HG02938 (cell line): ENCODE measurements around the gene USP20.
"Not testable (repeated sequence)": the region's sequence is repeated elsewhere in the genome, so short reads cannot be mapped to it uniquely, and the experiment has no call there.

Source experiments
- ATAC-seq: cut with Tn5 transposase; IDR thresholded peaks from one replicate; pipeline ENCODE4 v1.9.1; 2021; ENCODE audit warnings: mild to moderate bottlenecking, moderate library complexity; ENCODE audit not compliant: unreplicated experiment

The USP20 gene

DNA sequence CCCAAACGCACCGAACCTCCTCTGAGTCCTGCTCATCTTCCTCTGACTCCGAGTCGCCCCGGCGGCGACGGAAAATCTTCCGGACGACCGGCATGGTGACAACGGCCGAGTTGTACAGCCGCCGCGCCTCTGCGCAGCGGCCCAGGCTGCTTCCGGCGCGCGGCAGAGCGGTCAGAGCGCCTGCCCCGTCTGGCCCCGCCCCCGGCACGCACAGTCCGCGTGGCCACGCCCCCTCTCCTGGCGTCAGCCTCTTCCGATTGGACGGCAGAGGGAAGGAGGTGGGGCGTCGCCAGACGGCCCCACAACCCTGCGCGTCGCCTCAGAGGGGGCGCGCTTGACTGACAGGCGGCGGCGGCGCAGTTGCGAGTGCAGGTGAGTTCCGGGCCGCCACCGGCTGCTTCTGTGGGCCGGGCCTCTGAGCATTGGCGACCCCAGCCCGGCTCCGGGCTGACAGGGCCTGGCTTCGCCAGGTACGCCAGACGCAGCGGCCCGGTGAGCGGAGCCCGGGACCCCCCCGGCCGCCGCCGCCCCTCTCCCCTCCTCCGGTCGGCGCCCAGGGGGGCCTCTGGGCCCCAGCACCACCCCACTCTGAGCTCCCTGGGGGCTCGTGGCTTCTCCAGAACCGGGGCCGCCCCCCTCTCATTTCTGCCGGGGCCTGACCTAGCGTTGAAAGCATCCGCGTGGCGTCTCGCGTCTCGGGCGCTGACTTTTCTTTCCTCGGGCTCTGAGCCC lies at the start of gene USP20, which contains the start of gene C9orf78:
Gene USP20 (plus strand): TSS at position 331 of the 732 bp plus-strand sequence. CDS start 17,098 bp downstream, outside the sequence.
Gene C9orf78 (minus strand): TSS at position 148 of the 732 bp plus-strand sequence. CDS start 54 bp downstream, at position 94.
- ATAC-seq: peak; percentile 88

DNA sequence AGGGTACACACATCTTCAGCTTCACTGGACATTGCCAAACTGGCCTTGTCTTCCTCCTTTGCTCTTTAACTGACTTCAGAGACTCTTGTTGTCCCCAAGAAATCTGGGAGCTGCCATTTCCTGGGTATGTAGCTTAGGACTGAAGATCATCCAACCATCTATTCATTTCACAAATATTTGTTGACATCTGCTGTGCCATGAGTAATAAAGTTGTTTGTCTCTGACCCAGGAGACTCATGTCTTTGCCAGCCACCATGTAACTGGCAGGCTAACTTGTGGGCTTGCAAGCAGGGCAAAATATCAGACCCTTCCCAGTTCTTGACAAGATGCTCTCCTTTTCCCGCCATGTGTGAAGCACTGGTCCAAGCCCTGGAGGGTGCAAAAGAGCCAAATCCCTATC lies 49.4 kb upstream of the USP20 start:
- ATAC-seq: no peak

DNA sequence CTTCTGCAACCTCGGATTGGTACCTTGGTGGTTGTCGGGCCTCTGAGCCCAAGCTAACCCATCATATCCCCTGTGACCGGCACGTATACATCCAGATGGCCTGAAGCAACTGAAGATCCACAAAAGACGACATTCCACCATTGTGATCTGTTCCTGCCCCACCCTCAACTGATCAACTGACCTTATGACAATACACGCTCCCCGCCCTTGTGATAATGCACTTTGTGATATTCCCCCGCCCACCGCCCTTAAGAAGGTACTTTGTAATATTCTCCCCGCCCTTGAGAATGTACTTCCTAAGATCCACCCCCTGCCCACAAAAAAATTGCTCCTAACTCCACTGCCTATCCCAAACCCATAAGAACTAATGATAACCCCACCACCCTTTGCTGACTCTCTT lies 48.8 kb upstream of the USP20 start:
- no peak for ATAC-seq

DNA sequence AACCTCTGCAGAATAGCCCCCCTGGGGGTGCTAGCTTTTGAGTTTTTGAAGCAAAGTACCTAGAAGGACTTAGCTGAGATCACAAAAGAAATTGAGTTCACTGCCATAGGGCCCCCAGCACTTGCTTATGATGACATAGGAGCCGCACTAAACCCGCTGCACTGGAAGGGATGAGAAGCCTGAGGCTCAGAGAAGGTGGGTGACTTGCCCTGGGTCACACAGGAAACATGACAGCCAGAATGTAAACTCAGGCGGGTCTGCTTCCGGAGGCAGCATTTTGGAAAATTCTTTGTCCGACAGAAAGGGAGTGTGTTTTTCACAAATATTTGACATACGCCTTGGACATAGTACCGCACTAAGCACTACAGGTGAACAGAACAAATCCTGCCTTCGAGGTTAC lies 40.7 kb upstream of the USP20 start:
- no peak for ATAC-seq

DNA sequence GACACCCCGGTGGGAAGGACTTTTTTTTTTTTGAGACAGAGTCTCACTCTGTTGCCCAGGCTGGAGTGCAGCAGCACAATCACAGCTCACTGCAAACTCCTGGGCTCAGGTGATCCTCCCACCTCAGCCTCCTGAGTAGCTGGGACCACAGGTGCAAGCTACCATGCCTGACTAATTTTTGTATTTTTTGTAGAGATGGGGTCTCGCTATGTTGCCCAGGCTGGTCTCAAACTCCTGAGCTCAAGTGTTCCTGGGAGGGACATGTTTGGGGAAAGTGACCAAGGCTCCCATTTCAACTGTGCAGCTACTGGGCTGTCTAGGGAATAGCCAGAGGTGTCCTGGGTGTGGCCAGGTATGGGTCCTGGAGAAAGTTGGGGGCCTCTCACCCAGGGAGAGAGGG lies 39.2 kb upstream of the USP20 start:
- not testable (repeated sequence) for ATAC-seq

DNA sequence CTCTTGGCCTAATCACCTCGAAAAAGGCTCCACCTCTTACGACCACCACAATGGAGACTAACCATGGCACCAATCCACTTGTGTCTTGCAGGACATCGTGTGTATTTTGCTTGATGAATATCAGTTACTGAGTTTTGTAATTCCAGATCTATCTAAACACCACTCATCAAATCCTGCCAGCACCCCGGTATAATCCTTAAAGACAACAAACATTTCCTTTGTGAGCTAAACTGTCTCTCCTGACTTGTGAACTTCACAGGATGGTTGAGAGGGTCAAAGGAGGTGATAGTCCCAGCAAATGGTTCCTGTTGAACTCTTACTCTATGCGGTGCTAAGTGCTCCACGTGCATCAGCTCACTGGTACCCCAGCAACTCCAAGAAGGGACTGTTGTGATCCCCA lies 36.3 kb upstream of the USP20 start:
- ATAC-seq: no peak

DNA sequence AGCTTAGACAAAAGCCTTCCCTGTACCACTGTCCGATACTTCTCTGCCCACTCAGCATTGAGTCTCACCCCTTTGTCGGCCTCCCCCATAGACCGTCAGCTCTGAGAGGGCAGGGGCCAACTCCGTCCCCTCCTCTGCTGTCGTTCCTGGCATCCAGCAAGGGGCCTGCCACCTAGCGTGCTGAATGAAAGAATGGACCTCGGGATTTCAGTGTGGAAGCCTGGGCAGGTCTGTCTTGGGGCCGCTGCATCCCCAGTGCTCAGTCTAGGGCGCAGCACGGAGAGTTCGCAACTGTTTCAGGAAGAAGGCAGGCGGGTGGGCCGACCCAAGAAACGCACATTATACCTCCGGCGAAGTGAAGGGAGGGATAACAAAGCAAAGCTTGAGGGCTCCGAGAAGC lies 33.8 kb upstream of the USP20 start:
- ATAC-seq: no peak

DNA sequence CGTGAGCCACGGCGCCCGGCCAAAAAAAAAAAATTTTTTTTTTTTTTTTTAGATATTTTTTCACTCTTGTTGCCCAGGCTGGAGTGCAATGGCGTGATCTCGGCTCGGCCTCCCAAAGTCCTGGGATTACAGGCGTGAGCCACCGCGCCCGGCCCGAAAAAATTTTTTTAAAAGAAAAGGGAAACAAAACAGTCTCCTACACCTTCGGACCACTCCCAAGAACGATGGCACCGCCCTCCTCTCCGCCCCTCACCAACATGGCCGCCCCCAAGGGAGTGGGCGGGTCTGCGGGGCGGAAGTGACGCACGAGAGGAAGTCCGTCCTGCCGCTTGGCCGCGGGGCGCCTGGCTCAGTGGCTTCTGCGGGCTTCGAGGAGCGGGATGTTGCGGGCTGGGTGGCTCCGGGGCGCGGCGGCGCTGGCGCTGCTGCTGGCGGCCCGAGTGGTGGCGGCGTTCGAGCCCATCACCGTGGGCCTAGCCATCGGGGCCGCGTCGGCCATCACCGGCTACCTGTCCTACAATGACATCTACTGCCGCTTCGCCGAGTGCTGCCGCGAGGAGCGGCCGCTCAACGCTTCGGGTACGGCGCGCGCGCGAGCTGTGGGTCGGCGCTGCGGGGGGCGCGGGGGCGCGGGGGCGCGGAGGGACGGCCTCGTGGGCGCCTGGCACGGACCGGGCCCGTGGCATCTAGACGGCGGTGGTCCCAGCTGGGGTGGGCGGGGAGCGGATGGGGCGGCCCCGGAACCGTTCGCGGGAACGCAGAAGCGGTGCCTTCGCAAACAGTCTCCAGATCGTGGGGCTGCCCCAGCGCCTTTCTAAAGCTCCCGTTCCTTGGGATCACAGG lies 32.2 kb upstream of the USP20 start, which contains the start of gene TOR1B:
Gene TOR1B (plus strand): TSS at position 352 of the 843 bp plus-strand sequence. CDS start 29 bp downstream, at position 381.
- peak; percentile 81 for ATAC-seq

DNA sequence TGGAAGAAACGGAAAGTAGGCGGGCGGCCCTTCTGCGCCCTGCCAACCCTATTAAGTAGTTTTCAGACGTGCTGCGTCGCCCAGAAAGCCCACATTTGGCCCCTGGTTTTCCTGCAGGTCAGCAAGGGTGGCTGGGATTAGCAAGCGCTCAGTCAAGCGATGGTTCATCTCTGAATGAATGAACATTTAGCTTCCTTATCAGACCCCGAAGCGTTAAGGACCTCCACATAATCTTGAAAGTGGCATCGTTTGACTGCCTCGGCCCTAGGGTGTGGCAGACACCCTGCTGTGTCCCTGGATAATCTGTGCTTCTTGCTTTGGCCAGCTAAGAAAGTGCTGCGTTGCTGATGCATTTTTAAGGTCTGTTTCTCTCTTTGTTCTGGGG lies 31.6 kb upstream of the USP20 start:
- peak; percentile 24 for ATAC-seq

DNA sequence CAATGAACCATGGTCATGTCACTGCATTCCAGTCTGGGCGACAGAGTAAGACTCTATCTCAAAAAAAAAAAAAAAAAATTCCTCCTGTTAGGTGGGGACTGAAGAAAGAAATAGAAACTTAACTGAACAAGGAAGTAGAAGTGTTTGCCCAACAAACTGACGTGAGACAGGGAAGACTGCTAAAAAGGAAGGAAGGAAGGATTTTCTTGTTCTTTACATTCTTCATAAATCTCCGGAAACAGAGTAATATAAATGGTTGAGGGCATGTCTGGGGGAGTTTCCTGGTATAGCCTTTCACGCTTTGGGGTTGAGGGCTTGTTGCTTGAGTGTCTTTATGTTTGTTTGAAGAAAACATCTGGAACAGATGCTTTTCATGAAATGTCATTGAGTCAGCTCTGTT lies 29.2 kb upstream of the USP20 start:
- no peak for ATAC-seq

DNA sequence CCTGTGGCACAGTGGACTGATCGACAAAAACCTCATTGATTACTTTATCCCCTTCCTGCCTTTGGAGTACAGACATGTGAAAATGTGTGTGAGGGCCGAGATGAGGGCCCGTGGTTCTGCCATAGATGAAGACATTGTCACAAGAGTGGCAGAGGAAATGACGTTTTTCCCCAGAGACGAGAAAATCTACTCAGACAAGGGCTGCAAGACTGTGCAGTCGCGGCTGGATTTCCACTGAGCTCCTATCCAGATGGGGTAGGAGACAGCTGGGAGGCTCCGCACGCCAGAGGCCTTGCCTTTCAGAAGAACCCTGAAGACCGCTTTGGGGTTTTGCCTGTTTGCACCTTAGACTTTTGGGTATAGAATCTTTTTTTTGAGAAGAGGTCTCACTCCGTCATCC lies 25.9 kb upstream of the USP20 start:
- ATAC-seq: no peak

DNA sequence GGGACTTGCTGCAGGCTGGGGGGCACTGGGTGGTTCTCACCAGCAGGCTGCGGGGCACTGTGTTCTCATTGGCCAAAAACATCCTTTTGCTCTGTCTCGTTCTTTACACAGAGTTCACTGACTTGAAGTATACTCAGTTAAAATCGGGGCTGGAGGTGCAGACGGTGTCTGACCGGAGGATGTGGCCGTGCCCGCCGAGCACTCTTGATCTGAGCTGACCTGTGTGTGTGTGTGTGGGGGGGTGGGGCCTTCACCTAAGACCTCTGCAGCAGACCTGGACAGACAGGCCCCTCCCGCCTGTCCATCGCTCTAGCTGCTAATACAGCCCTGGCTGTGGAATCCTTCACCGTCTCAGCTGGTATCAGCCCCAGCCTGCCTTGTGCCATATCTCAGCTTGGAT lies 25.1 kb upstream of the USP20 start:
- no peak for ATAC-seq

DNA sequence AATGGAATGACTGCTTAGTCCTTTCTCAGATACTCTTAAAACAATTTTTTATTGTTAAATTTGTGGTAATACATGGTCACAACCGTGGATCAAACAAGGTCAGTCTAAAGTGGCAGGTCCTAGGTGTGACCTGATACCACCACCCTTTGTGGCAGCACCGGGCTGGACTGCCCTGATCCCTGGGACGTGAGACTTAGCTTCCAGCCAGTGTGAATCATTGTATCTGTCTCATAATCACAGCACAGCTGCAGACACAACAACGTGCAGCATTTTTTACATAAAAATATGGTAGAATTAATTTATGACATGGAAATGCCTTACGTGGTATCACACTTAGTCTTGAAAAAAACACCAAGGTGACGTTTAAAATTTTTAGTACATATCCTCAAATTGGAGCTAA lies 24.5 kb upstream of the USP20 start:
- ATAC-seq: no peak

DNA sequence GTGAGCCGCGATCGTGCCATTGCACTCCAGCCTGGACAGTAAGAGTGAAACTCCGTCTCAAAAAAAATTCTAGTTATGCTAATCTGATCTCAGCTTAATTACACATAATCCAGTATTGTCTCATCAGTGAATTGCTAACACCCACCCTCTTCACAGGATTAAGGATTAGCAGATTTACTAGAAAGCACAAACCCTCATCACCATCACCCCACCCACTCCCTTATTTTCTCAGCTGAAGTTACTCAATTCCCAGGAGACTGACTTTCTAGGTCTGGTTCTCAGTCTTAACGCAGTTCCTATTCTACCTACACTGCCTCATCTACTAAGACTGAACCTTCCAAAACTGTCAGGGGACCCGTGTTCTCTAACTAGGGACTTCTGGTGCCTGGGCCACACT lies 23.3 kb upstream of the USP20 start:
- no peak for ATAC-seq

DNA sequence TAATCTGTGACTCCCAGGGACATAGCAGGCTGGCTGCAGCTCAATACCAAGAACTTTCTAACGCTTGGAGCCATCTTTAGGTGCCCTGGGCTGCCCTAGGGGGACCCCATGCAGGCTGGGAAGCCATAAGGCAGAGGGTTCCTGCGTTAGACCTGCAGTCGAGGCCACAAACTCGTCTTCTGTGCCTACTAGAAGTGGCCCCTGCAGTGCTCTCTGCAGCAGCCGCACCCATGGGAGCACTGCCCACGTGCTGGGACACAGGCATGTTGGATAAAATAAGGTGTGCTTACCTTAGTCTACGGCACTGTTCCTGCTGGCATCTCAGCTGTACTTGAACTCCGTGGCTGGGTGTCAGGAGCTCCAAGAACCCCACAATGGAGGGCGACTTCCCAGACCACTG lies 22.9 kb upstream of the USP20 start:
- ATAC-seq: no peak

DNA sequence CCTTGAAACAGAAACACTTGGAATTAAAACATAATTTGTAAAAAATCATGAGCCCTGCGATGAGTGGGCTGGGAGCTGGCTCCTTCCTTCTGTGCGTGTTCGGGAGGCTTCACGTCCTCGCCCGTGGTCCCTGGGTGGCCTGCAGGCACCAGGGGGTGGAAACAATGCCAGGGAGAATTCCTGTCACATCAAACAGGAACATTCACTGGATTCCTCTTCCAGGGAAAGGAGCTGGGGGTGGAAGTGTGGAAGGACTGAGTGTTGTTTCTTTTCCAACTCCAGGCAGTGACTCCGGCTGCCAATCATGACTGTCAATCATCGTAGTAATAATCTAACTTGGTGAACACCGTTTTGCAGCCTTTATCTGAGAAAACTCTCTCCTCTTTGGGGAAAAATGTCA lies 21.6 kb upstream of the USP20 start:
- ATAC-seq: no peak

DNA sequence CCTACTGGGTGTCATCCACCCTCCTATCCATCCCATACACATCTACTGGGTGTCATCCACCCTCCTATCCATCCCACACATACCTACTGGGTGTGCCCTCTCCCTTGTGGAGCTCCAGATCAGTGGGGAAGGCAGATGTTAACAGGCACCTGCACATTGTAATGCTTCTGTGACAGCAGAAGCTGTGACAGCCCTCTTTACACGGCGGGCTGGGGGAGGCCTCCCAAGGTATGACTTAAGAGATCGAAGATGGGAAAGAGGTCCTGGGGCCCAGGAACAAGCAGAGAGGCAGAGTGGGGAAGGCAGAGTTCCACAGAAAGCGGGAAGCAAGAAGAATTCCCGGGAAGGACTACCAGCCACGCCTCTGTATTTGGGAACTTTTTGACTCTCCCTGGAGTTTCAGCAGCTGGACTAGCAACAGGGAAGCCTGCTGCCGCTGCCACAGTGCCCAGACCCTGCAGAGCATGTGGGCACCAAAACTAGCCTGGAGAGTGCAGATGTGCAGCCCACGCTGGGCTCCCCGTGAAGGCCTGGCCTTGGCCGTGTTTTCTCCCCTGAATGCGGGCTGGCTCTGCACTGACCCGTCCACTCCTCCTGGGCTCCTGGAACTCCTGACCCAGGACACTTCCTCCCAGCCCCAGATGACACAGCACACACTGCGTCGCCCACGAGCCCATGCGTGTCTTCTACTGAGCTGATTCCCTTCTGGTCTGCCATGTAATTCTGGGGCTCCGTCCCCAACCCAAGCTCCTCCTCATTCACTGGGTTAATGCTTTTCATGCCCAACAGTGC lies 20.6 kb upstream of the USP20 start:
- no peak for ATAC-seq

DNA sequence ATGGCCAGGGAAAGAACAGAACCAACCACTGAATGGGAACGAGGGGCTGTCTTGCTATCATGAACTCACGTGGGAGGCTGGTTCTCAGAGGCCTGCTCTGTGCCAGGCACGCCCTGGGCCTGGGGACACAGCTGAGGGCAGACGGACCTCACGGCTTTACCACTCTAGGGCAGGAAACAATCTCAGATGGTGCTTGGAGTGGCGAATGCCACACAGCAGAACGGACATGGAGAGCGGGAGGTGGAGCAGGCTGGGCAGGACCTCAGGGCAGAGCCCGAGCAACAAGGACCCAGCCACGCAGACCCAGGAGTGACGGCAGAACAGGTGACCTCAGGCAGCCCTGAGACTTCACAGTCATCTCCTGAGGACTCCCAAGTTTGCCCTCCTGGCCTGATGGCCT lies 20.0 kb upstream of the USP20 start:
- ATAC-seq: no peak

DNA sequence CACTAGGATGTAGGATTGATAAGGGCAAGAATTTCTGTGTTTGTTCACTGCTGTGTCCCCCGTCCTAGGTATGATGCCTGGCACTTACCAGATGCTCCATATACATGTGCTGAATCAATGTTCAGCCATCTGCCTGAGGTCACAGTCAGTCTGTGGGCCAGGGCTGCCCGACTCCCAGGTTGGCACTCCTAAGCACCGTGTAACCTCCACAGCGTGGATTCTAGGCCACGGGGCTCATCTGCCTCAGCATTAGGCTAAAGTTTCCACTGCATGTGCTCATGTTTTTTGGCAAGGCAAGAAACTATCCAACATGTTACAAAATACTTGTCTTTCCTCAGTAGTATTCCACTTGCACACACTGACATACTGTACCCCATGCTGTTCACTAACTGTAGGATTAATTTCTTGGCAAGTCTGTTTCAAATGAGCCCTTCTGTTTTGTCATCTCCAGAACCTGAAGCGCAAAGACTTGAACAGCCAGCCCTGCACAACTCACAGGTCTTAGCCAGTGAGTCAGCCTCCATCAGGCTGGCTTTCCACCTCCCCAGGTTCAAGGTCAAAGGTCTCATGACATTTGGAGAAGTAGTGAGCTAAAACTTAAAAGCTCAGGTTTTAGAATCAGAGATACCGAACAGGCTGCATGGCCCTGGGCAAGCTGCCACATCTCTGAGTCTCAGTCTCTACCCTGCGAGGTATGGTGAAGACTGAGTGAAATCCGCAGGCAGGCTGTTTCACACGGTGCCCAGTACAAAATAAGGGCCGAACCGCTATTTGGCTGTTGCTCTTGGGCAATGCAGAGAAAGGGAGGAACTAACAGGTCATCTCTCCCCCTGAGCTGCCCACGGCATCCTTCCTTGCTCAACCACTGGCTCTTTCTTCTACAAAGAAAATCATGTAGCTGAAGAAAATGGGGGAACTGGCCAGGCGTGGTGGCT lies 18.5 kb upstream of the USP20 start:
- ATAC-seq: no peak

DNA sequence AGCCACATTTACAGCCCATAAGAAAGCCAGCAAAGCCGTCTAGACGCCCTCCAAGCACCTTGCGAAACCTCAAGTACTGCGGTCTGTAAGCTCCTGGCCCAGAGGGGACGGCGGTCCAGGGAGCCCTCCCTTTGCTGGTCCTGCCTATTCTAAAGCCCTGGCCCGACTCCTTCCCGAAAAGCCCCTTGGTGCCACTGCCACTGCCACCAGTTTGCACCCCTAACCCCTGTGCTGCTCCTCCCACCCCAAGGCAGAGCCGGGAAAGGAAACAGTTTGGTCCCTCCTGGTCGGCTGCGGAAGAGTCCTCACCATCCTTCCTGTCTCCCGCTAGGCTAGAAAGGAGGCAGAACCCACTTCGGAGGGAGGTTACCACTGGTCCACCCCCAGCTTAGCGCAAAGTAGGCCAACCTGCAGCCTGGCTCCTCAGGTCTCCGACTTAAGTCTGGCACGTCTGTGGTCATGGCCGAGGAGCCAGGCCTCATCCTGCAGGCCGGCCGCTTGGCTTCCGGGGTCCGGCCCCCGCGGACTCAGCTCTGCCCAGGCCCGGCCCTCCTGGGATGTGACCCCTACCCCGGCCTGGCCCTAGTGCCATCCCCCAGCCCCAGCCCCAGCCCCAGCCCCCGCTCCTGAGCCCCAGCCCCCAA lies 12.2 kb upstream of the USP20 start:
- ATAC-seq: no peak
